Stimulated activated CD8-positive, alpha-beta memory T cell treated with anti-CD3 and anti-CD28 coated beads, Interleukin-15, amount 100 ng/mL, for 24 hours (primary cell): ENCODE measurements around the gene TNS4.

ENCODE experiments used
- DNase-seq: peaks from one replicate; pipeline ENCODE4 v3.0.0-alpha.2; 2020; ENCODE audit warnings: low read depth

TNS4 gene

DNA sequence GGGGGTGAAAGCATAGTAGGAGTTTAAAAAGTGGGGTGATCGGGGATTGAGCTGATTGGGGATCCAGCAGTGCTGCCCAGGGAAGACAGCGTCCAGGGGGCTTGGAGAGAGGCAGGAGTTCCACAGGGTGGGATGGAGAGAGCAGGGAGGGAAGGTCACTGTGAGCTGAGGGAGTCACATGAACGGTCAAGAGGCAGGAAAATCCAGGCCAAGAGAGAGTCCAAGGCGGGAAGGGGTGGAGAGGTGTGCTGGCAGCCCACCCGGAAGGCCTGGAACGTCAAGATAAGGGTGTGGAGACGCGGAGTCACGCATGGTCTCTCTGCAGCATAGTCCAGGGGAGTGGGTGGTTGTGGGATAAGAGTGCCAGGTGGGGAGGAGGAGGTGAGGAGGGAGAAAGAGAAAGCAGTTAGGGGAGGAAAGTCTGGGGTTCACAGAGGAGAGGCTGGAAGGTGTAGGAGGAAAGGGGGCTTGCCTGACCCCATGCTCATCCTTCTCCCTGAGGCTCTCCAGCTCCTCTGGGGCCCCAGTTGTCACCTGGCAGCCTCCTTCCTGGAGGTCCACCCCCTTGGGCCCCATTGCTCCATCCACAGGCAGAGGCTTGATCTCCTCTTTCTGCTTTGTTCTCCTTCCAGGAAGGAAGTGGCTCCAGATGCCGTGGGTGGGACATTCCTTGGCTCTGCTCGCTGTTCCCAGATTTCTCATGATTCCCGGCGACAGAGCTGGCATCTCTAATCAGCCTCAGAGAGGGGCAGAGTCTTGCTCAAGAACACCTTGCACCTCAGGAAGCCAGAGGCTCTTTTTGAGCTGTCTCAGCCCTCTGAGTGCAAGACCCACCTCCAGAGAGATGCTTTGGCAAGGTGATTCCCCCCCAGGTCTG lies 35.1 kb upstream of the TNS4 start:
- no peak for DNase-seq

DNA sequence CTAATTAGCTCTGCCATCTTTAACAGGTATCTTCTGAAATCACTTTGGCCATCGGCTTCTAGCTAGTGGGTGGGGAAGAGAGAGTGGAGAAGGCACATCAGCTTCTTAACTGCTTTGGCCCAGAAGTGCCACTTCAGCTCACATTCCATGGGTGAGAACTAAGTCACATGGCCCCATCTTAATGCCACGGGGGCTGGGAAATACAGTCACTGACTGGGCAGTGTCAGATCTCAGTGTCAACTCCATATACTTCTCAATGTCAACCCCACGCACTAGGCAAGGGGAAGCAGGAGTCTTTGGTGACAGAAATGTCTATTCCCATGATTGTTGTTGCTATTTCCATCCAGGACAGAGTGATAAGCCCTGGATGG lies 34.5 kb upstream of the TNS4 start:
- no peak for DNase-seq

DNA sequence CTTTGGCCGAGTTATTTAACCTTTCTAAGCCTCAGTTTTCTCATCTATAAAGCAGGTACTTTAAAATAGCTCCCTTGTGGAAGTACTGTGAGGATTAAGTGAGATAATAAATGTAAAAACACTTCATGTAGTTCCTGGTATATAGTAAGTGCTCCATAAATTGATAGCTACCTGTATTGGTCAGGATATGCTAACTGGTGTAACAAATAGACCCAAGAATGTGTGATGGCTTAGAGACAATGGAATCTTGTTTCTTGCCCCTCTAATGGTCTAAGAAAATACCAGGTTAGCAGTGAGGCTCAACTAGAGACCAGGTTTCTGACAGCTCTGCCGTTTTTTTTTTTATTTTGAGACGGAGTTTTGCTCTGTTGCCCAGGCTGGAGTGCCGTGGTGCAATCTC lies 34.0 kb upstream of the TNS4 start:
- DNase-seq, result no peak

DNA sequence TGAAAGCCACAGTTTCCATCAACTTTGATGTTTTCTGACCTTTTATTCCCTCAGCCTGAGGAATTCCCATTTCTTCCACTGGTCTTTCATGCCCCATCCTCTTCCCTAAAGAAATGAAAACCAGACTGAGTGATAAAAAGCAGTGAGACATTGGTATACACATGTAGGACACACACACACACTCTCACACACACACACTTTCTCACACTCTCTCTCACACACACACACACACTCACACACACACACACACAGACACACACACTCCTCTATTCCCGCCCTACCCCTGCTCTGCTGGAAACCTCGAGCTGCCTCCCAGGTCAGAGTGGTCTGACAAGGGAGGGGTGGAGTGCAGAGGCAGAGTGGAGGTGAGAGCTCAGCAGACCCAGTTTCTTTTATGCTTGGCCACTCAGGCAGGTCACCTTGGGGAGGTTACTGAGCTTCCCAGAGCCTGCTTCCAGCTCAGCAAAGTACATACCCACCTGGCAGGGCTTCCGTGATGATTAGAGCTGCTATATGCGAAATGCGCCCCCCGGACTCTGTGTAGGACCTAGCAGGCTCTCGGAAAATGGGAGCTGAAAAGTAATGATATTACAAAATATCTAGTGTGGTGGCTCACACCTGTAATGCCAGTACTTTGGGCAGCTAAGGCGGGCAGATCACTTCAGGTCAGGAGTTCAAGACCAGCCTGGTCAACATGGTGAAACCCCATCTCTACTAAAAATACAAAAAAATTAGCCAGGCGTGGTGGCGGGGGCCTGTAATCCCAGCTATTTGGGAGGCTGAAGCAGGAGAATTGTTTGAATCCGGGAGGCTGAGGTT lies 33.2 kb upstream of the TNS4 start:
- no peak for DNase-seq

DNA sequence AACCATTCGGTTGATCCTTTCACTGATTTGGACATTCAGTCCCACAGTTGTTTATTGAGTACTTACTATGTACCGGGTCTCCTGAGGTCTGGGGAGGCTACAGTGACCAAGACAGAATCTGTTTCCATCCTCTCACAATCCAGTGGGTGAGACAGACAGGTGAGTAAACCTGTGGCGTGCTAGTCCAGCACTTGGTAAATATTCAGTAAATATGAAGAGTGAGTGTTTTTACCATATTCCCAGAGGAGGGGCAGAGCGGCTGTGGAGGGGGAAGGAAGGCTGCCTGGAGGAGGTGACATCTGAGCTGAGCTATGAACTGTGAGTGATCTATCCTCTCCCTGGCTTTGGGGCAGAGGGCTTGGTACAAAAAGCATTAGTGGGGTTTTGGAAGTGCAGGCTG lies 32.5 kb upstream of the TNS4 start:
- DNase-seq, result no peak

DNA sequence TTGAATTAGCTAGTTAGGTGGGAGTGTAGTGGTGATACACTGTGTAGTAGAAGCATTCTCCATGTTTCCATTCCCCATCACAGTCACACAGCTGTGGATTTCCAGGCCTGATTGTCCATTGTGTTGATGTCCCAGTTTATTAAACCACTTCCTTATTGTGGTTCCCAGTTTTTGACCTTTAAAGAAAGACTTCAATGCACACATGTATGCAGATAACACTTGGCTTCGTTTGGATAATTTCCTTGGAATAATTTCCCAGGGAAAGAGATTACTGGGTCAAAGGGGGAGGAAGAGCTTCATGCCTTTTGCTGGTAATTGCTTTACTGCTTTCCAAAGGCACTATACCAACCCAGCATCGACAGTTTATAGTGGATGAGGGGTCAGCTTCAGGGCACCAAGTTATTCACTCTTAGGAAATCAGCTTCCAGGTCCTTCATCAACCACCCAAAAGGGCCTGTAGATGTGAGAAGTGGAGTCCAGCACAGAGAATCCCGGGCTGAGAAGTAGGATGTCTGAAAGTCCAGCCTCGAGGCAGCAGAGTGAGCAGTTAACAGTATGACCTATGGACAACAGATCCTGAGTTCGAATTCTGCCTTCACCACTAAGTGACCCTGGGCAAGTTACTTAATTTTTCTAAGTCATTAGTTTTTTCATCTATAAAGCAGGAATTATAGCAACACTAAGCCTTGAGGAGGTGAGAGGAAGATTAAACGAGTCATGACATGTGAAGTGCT lies 31.3 kb upstream of the TNS4 start:
- DNase-seq, result no peak

DNA sequence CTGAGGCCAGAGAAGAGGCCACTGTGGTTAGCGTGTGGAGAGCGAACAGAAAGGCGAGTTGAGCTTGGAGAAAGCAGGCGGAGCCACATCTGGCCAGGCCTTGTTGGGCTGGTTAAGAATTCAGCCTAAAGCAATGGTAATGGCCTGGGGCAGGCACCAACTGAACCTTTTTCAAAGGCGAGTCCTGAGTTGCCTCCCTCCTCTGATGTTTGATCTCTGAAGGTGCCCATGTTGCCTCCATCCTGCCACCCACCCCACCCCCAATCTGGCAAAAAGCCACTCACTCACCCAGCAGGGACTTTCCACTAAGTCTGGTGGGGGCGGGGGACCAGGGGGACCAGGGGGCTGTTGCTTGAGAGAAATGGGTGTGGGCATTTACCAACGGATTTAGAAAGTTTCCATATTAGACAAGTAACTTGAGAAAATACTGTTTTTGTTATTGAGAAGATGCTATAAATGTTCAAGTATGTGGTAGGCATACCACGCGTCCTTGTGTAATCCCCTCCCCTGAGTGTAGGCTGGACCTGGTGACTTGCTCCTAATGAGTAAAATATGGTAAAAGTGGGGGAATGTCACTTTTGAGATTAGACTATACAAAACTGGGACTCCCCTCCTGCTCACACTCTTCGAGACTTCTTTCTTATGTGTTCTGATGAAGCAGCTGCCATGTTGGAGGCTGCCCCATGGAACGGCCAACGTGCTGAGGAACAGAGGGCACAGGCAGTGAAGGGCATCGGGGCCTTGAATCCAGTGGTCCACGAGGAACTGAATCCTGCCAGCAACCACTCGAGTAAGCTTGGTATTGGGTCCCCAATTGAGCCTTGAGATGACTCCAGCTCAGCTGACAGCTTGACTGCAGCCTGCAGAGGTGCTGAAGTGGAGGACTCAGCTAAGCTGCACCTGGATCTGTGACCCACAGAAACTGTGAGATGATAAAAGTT lies 29.9 kb upstream of the TNS4 start:
- DNase-seq, result peak; percentile 53

DNA sequence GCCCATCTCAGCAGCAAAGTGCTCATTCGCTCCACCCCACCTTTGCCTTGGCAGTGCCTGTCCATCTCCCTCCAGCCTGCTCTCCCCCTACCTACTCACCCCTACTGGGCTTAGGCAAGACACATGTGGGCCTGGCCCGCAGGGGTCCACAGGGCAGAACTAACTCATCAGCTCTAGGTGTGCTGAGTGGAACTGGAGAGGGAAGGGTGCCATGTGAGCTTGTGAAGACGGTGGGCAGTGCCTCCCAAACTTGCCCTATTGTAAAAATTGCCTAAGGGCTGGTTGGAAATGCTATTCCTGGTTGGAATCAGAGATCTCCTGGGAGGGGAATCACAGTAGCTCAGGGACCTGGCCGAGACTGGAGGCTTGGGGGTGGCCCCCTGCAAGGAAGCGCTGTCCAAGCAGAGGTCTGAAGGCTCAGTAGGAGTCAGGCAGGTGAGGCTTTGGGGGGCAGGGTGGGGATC lies 29.1 kb upstream of the TNS4 start:
- no peak for DNase-seq

DNA sequence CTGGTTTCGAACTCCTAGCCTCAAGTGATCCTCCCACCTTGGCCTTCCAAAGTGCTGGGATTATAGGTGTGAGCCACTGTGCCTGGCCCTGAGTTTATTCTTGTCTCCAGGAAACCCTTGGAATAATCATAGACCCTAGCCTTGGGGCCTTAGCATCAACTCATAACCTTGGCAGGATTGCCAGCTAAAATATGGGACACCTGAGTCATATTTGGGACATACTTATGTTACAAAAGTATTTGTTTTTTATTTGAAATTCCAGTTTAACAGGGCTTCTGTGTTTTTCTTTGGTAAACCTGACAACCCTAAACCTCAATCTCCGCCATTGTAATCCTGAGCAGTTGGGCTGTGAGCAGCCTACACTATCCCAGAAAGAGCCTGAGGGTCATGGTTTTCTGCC lies 28.6 kb upstream of the TNS4 start:
- no peak for DNase-seq

DNA sequence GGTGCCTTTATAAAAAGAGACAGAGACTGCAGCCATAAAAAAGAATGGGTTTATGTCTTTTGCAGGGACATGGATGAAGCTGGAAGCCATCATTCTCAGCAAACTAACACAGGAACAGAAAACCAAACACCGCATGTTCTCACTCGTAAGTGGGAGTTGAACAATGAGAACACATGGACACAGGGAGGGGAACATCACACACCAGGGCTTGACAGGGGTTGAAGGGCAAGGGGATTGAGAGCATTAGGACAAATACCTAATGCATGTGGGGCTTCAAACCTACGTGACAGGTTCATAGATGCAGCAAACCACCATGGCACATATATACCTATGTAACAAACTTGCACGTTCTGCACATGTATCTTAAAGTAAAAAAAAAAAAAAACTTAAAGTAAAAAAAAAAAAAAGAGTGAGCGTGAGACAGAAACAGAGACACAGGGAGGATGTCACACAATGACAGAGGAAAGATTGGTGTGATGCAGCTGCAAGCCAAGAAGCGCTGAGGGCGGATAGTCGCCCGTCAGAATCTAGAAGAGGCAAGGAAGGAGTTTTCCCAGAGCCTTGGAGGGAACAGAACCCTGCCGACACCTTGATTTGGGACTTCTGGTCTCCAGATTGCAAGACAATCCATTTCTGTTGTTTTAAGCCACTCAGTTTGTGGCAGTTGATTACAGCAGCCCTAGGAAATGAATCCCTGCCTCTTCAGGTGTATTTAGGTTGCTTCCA lies 27.4 kb upstream of the TNS4 start:
- no peak for DNase-seq

DNA sequence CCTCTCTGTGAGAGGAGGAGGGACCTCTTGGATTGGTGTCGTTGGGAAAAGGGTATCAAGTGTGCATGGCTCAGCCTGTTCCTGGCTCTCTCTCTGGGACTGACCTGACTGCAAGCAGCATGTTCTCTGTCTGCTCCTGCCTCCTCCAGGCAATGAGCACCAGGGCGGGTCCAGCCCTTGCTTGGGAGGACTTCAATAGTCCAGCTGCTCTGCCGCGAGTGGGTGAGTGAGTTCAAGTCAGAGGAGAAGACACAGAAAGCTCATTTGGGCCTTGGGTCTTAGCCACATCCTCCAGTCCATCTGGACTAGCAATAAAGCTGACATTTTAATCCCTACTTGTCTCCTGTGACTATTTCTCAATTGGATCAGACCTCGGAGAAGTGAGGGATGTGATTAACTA lies 25.2 kb upstream of the TNS4 start:
- DNase-seq, result no peak

DNA sequence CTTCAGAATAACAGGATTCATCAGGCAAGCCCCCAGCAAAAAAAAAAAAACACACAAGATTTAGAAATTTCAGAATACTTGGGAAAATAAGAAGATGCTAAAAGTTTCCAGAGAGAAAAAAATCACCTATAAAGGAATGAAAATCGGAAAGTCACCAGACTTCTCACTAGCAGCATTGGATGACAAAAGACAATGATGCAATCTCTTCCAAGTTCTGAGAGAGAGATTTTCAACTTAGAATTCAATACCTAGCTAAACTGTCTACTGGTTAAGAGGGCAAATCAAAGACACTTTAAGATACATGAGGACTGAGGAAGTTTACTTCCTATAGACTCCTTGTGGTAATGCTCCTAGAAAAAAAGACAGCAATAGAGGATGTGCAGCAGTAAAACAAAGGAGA lies 23.9 kb upstream of the TNS4 start:
- DNase-seq, result no peak

DNA sequence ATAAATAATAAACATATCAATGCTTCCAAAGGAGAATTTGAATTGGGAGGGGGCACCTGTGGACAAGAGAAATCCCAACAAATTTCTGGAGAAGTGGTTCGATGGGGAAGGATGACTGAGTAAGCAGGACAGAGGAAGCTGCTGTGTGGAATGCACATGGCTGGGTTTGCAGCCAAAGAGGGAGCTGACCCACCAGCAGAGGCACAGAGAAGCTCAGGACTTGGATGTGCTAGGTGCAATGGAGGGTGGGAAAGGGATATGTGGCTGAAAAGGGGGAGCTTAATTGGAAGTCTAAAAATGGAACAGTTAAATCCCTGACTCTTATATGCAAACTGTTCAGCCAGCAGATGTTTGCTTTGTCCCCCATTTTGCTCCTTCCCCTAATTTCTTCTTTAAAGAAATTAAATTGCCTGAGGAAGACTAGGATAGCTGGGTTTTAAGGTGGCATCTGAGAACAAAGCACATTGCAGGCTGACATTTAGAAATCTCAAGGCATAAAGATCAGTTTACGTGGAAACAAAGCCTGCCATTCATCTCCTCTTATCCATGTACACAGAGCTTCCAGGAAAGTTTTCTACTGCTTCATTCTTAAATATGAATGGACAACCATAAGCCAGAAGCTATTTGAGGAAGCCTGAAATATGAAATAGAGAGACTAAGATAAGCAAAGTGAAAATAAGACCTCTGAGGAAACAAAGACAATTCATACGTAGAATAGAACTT lies 23.0 kb upstream of the TNS4 start:
- DNase-seq, result no peak

DNA sequence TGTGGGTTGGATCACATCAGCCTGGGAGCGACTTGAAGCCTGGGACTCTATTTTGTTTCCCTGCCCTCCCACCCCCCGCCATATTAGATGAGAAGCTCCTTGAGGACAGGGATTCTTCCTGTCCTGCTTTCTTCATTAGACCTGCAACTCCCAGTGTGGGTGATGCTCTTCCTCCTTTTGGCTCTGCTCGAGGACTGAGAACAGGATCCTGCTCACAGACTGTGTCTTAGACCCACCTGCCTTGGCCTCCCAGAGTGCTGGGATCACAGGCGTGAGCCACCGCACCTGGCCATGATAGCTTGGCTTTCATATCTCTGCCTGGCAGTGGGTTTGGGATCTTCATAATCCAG lies 21.5 kb upstream of the TNS4 start:
- no peak for DNase-seq

DNA sequence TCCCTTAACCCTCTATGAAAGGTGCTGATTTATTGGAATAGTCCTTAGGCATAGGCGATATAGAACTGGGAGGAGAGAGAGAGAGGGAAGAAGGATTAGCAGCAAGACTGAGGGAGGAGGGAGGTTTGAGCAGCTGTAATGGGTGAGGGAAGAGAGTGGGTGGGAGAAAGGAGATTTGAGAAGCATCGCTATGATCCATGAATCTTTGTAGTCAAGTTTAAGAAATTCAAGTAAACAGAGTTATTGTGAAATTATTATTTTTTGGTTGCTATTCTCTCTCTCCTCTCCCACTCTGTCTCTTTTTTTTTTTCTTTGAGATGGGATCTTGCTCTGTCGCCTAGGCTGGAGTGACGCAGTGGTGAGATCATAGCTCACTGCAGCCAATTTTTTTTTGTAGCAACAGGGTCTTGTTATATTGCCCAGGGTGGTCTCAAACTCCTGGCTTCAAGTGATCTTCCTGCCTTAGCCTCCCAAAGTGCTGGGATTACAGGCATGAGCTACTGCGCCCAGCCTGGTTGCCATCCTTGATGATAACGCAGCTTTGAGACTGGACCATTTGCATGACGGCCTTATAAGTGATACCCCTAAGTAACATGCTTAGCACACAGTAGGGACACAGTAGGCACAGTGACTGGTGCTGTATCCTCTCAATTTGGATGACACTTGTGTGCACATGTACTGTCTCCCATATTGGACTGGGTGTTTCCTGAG lies 21.0 kb upstream of the TNS4 start:
- no peak for DNase-seq

DNA sequence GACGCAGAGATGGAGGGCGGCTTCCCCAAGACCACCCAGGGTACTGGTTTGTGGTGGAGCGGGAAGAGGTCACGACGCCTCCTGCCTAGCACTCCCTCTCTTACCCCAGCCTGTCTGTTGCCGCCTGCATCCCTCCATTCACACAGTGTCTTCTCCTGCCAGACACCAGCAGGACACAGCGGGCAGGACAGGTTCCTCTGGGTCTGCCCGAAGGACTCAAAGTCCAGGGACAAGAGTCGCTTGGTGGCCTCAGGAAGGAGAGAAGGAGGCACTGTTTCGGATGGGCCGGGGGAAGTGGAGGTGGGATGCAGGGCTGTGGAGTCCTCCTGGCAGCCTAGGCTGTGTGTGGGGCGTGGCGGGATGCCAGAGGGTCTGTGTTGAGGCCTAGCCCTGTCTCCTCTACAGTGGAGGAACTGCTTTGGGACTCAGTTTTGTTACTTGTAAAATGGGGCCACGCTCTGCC lies 19.6 kb upstream of the TNS4 start:
- no peak for DNase-seq

DNA sequence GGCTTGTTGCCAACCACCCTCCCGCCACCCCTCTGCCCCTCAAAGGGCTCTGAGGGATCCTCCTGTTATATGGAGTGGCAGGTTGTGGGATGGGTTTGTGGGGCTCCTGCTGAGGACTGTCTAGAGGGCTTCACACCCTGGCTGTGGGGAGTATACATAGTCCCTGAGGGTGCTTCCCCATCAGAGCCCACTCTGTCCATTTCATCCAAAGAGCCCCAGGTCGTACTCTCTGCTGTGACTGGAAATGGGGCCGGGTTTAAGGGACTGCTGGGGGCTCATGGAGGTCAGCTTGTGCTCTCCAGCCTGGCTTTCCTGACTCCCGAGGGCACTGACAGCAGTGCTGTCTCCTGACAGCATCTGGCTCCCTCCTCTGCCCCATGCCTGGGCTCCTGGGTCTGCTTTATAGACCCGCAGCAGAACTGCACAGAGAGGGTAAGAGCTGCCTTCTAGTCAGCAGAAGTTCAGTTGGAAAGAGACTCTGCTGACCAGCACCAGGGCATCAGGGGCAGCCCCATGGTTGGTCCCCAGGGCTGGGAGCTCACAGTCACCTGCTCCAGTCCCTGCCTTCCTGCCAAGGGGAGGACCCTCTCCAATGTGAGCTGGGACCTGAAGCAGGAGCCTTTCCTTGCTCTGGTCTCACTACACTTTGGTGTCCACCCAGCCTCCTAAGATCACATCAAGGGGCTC lies 17.8 kb upstream of the TNS4 start:
- DNase-seq, result no peak

DNA sequence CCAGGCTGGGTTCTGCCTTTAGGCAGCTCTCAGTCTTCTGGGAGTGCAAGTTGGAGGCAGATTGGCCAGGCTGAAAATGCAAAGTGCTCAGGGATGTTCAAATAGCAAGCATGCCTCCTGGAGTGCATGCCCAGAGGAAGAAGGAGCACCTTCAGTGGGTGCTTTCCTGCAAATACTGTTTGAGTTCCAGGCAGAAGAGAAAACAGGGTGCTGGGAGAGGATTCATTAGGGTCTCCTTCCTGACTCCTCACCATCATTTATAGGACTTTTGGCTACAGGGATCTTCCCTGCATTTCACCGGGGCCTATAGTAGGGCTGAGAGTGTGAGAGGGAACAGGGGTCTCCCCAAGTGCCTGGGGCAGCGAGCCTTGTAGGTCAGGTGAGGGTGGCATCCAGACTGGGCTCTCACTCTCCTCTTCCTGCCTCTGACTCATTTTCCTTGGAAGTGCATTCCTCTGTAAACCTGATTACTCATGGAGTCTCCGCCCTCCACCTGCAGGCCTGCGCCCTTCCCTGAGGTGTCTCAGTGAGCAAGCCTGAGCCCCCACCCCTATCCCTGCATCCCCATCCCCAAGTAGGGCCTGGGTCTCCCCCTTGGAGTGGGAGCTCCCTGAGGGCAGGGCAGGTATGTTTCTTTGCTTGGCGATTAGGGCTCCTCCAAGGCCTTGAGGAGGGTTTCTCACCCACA lies 17.1 kb upstream of the TNS4 start:
- no peak for DNase-seq
